CD4-positive, CD25-positive, alpha-beta regulatory T cell (primary cell): Measurements from ENCODE around the gene FBXO44. TPM values are rescaled to one million over a fixed set of nuclear protein-coding genes. Genes with fewer than 3 reads are reported as not detected.

Source experiments
- ATAC-seq, 2 donors: fragments of 150-1000 bp; cut with Tn5 transposase; one replicate each; pipeline ENCODE4 v1.10.0; 2021; ENCODE audit warnings: low read depth in 2 of 2, moderate number of reproducible peaks in 2 of 2, moderate library complexity in 1 of 2
- DNase-seq, 3 donors: peaks; one replicate each; pipeline versions ENCODE4 v3.0.0 to v3.0.0-alpha.2; 2012 to 2022; ENCODE audit warnings: mixed read lengths in 1 of 3
- H3K27ac ChIP-seq: one replicate; pipeline ENCODE4 v1.7.0; 2013; ENCODE audit warnings: mild to moderate bottlenecking, low read length; ENCODE audit not compliant: insufficient read depth, poor library complexity, severe bottlenecking
- H3K27me3 ChIP-seq: one replicate; pipeline ENCODE4 v1.7.0; 2013; ENCODE audit warnings: low read length; ENCODE audit not compliant: control insufficient read depth, insufficient read depth
- H3K36me3 ChIP-seq: one replicate; pipeline ENCODE4 v1.7.0; 2013; ENCODE audit warnings: mild to moderate bottlenecking, low read length, moderate library complexity; ENCODE audit not compliant: control insufficient read depth, insufficient read depth
- H3K4me1 ChIP-seq: 2 replicates; pipeline ENCODE4 v1.7.0; 2013; ENCODE audit warnings: mild to moderate bottlenecking, low read length; ENCODE audit not compliant: insufficient read depth, control insufficient read depth, poor library complexity, severe bottlenecking
- H3K4me3 ChIP-seq: one replicate; pipeline ENCODE4 v1.7.0; 2013; ENCODE audit warnings: low read depth, mild to moderate bottlenecking, low read length, moderate library complexity
- H3K9me3 ChIP-seq, 2 experiments: 1 replicate in 1 of 2; 2 replicates in 1 of 2; pipeline ENCODE4 v1.7.0; 2013; ENCODE audit warnings: low read length in 2 of 2, mild to moderate bottlenecking in 1 of 2, moderate library complexity in 1 of 2; ENCODE audit not compliant: control insufficient read depth in 2 of 2
- H3K27ac Mint-ChIP-seq, 3 donors: one replicate each; pipeline ENCODE4 v1.8.0; 2020 to 2022; ENCODE audit warnings: mild to moderate bottlenecking in 3 of 3, mixed read lengths in 3 of 3, moderate library complexity in 2 of 3
- H3K27me3 Mint-ChIP-seq: one replicate; pipeline ENCODE4 v1.8.0; 2022; ENCODE audit warnings: mild to moderate bottlenecking, mixed read lengths
- H3K36me3 Mint-ChIP-seq: one replicate; pipeline ENCODE4 v1.8.0; 2020; ENCODE audit warnings: mixed read lengths
- H3K4me1 Mint-ChIP-seq, 4 donors: one replicate each; pipeline ENCODE4 v1.8.0; 2020 to 2022; ENCODE audit warnings: mixed read lengths in 4 of 4, mild to moderate bottlenecking in 1 of 4
- H3K4me3 Mint-ChIP-seq, 4 donors: one replicate each; pipeline ENCODE4 v1.8.0; 2020 to 2022; ENCODE audit warnings: mild to moderate bottlenecking in 4 of 4, mixed read lengths in 4 of 4, moderate library complexity in 3 of 4
- H3K9me3 Mint-ChIP-seq, 7 donors: one replicate each; pipeline ENCODE4 v1.8.0; 2020 to 2022; ENCODE audit warnings: mixed read lengths in 7 of 7, mild to moderate bottlenecking in 3 of 7, moderate library complexity in 2 of 7
- polyA plus RNA-seq, 4 donors: library from polyadenylated mRNA; unstranded; fragments of 300-500 nt; fragmentation: Illumina TruSeq; gene quantifications; one replicate each; pipeline ENCODE4 v1.2.3, GENCODE V29; 2021
- total RNA-seq: library from RNA; stranded (reverse); gene quantifications from one replicate; pipeline ENCODE4 v1.2.3, GENCODE V29; 2022

Gene FBXO44
- total and polyA plus RNA-seq, 5 donors from 2014 or later = 5.5 to 43.7 (median 9.3) TPM

- no peaks in the 10 kb centered on the region for H3K36me3 Mint-ChIP-seq
- no peaks in the 10 kb centered on the region for H3K4me1 Mint-ChIP-seq
- H3K9me3 Mint-ChIP-seq = peaks cover 0 to 1% (median 0%) of the 10 kb centered on the region in 7 donors
- ATAC-seq (no peak), DNase-seq (no peak)
- no peaks in the 10 kb centered on the region for H3K36me3 ChIP-seq
- H3K9me3 ChIP-seq = no peaks in the 10 kb centered on the region
- H3K27ac Mint-ChIP-seq = no peak overlapping the region
- H3K4me3 ChIP-seq = no peak overlapping the region
- no peak overlapping the region for H3K27ac ChIP-seq
- H3K4me3 Mint-ChIP-seq = no peak overlapping the region
- peaks cover 8% of the 10 kb centered on the region for H3K27me3 Mint-ChIP-seq
- no peaks in the 10 kb centered on the region for H3K27me3 ChIP-seq
- H3K4me1 ChIP-seq = no peaks in the 10 kb centered on the region
These were observed 39.6 kb upstream of the FBXO44 start for GRCh38 chr1:11615090-11615489.

GRCh38 chr1:11616766-11617165 is 37.9 kb upstream of the FBXO44 start:
- no peak overlapping the region for H3K4me3 ChIP-seq
- H3K4me1 Mint-ChIP-seq = no peaks in the 10 kb centered on the region
- no peaks in the 10 kb centered on the region for H3K36me3 ChIP-seq
- no peaks in the 10 kb centered on the region for H3K36me3 Mint-ChIP-seq
- H3K27me3 ChIP-seq = no peaks in the 10 kb centered on the region
- no peaks in the 10 kb centered on the region for H3K4me1 ChIP-seq
- no peak overlapping the region for H3K4me3 Mint-ChIP-seq
- ATAC-seq (no peak), DNase-seq (no peak)
- H3K9me3 ChIP-seq = no peaks in the 10 kb centered on the region
- no peak overlapping the region for H3K27ac ChIP-seq
- peaks cover under 1% of the 10 kb centered on the region for H3K27me3 Mint-ChIP-seq
- H3K9me3 Mint-ChIP-seq = peaks cover 0 to 2% (median 0%) of the 10 kb centered on the region in 7 donors
- no peak overlapping the region for H3K27ac Mint-ChIP-seq

GRCh38 chr1:11617314-11617713 is 37.4 kb upstream of the FBXO44 start:
- Mint-ChIP-seq H3K4me3 (no peak overlapping the region), H3K27ac (no peak overlapping the region), H3K36me3 (no peaks in the 10 kb centered on the region), H3K4me1 (no peaks in the 10 kb centered on the region), H3K9me3 (peaks cover 0 to 2% (median 0%) of the 10 kb centered on the region in 7 donors), H3K27me3 (peaks cover 5% of the 10 kb centered on the region)
- Histone ChIP-seq H3K27ac (no peak overlapping the region), H3K4me3 (no peak overlapping the region), H3K36me3 (no peaks in the 10 kb centered on the region), H3K9me3 (no peaks in the 10 kb centered on the region), H3K27me3 (no peaks in the 10 kb centered on the region), H3K4me1 (no peaks in the 10 kb centered on the region)
- ATAC-seq (no peak), DNase-seq (no peak)

- Histone ChIP-seq H3K27ac (no peak overlapping the region), H3K4me3 (no peak overlapping the region), H3K9me3 (no peaks in the 10 kb centered on the region), H3K36me3 (no peaks in the 10 kb centered on the region), H3K4me1 (no peaks in the 10 kb centered on the region), H3K27me3 (no peaks in the 10 kb centered on the region)
- no peak for DNase-seq
- no peaks in the 10 kb centered on the region for H3K36me3 Mint-ChIP-seq
- H3K4me1 Mint-ChIP-seq = no peaks in the 10 kb centered on the region
- peaks cover 5% of the 10 kb centered on the region for H3K27me3 Mint-ChIP-seq
- ATAC-seq = no peak
- H3K4me3 Mint-ChIP-seq = no peak overlapping the region
- H3K9me3 Mint-ChIP-seq = peaks cover 0 to 2% (median 0%) of the 10 kb centered on the region in 7 donors
- H3K27ac Mint-ChIP-seq = no peak overlapping the region
These were observed 36.9 kb upstream of the FBXO44 start for GRCh38 chr1:11617741-11618140.

GRCh38 chr1:11620405-11620804 is 34.3 kb upstream of the FBXO44 start:
- Mint-ChIP-seq H3K27ac (no peak overlapping the region), H3K4me3 (no peak overlapping the region)
- no peaks in the 10 kb centered on the region for H3K27me3 ChIP-seq

GRCh38 chr1:11620924-11621323 is 33.8 kb upstream of the FBXO44 start:
- peaks cover 9% of the 10 kb centered on the region for H3K27me3 Mint-ChIP-seq
- no peaks in the 10 kb centered on the region for H3K4me1 ChIP-seq

More at GRCh38 chr1:11620405-11620804, 34.3 kb upstream of the FBXO44 start:
- no peak for ATAC-seq
- no peak overlapping the region for H3K27ac ChIP-seq
- H3K36me3 Mint-ChIP-seq = no peaks in the 10 kb centered on the region
- peaks cover 9% of the 10 kb centered on the region for H3K27me3 Mint-ChIP-seq
- no peaks in the 10 kb centered on the region for H3K9me3 ChIP-seq
- H3K4me1 ChIP-seq = no peaks in the 10 kb centered on the region
- H3K36me3 ChIP-seq = no peaks in the 10 kb centered on the region
- peaks cover 0 to 5% (median 0%) of the 10 kb centered on the region in 7 donors for H3K9me3 Mint-ChIP-seq
- no peak for DNase-seq
- no peak overlapping the region for H3K4me3 ChIP-seq
- H3K4me1 Mint-ChIP-seq = no peaks in the 10 kb centered on the region

GRCh38 chr1:11622398-11622797 is 32.3 kb upstream of the FBXO44 start:
- Mint-ChIP-seq H3K27me3 (peaks cover 9% of the 10 kb centered on the region), H3K27ac (no peak overlapping the region), H3K4me1 (no peaks in the 10 kb centered on the region), H3K4me3 (no peak overlapping the region), H3K9me3 (peaks cover 0 to 5% (median 0%) of the 10 kb centered on the region in 7 donors), H3K36me3 (no peaks in the 10 kb centered on the region)
- ATAC-seq (no peak), DNase-seq (no peak)
- H3K4me1 ChIP-seq = no peaks in the 10 kb centered on the region
- no peaks in the 10 kb centered on the region for H3K36me3 ChIP-seq
- no peaks in the 10 kb centered on the region for H3K27me3 ChIP-seq
- H3K4me3 ChIP-seq = no peak overlapping the region
- no peaks in the 10 kb centered on the region for H3K9me3 ChIP-seq
- no peak overlapping the region for H3K27ac ChIP-seq

More at GRCh38 chr1:11620924-11621323, 33.8 kb upstream of the FBXO44 start:
- Histone ChIP-seq H3K27me3 (no peaks in the 10 kb centered on the region), H3K27ac (no peak overlapping the region), H3K4me3 (no peak overlapping the region), H3K36me3 (no peaks in the 10 kb centered on the region), H3K9me3 (no peaks in the 10 kb centered on the region)
- H3K36me3 Mint-ChIP-seq = no peaks in the 10 kb centered on the region
- peak overlapping the region in 2 of 3 donors; percentile 12 to 74 for H3K27ac Mint-ChIP-seq
- H3K9me3 Mint-ChIP-seq = peaks cover 0 to 5% (median 0%) of the 10 kb centered on the region in 7 donors
- no peaks in the 10 kb centered on the region for H3K4me1 Mint-ChIP-seq
- ATAC-seq (no peak), DNase-seq (no peak)
- H3K4me3 Mint-ChIP-seq = no peak overlapping the region

GRCh38 chr1:11623702-11624101 is 31.0 kb upstream of the FBXO44 start:
- DNase-seq = no peak
- Histone ChIP-seq H3K4me1 (no peaks in the 10 kb centered on the region), H3K9me3 (no peaks in the 10 kb centered on the region), H3K36me3 (no peaks in the 10 kb centered on the region), H3K27me3 (no peaks in the 10 kb centered on the region), H3K27ac (no peak overlapping the region), H3K4me3 (no peak overlapping the region)
- no peak for ATAC-seq
- peak overlapping the region in 1 of 3 donors; percentile 20 for H3K27ac Mint-ChIP-seq
- H3K36me3 Mint-ChIP-seq = no peaks in the 10 kb centered on the region
- H3K27me3 Mint-ChIP-seq = peaks cover 13% of the 10 kb centered on the region
- peaks cover 0 to 5% (median 0%) of the 10 kb centered on the region in 7 donors for H3K9me3 Mint-ChIP-seq
- no peaks in the 10 kb centered on the region for H3K4me1 Mint-ChIP-seq
- H3K4me3 Mint-ChIP-seq = no peak overlapping the region
